H1 (cell line): ENCODE data around the gene WWP2. TPM values are rescaled to one million over a fixed set of nuclear protein-coding genes. Genes with fewer than 3 reads are reported as not detected.
A peak's percentile ranks its signal among the peaks of the same experiment; 100 is the strongest.

ENCODE experiments used
- CTCF ChIA-PET: fragments of 300-600 bp; sonication (Branson Sonifier 250); formaldehyde crosslinking; loops from one replicate; lab custom pipeline; 2021; ENCODE audit not compliant: partially characterized antibody; lab: Charles Lee
- POLR2A ChIA-PET: fragments of 300-600 bp; sonication (Branson Sonifier 250); formaldehyde crosslinking; loops from one replicate; lab custom pipeline; 2021; ENCODE audit warnings: inconsistent platforms; ENCODE audit not compliant: partially characterized antibody; lab: Charles Lee
- DNase-seq, 2 experiments: peaks; one replicate each; pipeline versions ENCODE4 v3.0.0 to v3.0.0-alpha.2; 2010 to 2022; ENCODE audit warnings: low spot score in 2 of 2, low read depth in 1 of 2, mixed read lengths in 1 of 2
- FAIRE-seq: peaks from 2 replicates; lab custom pipeline; 2011; peaks lifted over from hg19 to GRCh38; lab: Jason Lieb, UNC
- H2AFZ ChIP-seq: 2 replicates; pipeline ENCODE4 v1.8.1; 2012; ENCODE audit warnings: low read length, inconsistent platforms
- H2AK5ac ChIP-seq: 2 replicates; pipeline ENCODE4 v1.6.1; 2013; ENCODE audit warnings: low read depth, low read length
- H2BK120ac ChIP-seq: replicated peaks from 2 replicates; pipeline ENCODE3; 2013; ENCODE audit warnings: low read depth, low read length, inconsistent platforms
- H2BK12ac ChIP-seq: 2 replicates; pipeline ENCODE4 v1.6.1; 2013; ENCODE audit warnings: low read depth, low read length
- H2BK15ac ChIP-seq: 2 replicates; pipeline ENCODE4 v1.6.1; 2013; ENCODE audit warnings: low read length
- H2BK20ac ChIP-seq: 2 replicates; pipeline ENCODE4 v1.6.1; 2013; ENCODE audit warnings: low read length
- H2BK5ac ChIP-seq: 2 replicates; pipeline ENCODE4 v1.6.1; 2013; ENCODE audit warnings: low read depth, low read length
- H3K14ac ChIP-seq: 2 replicates; pipeline ENCODE4 v1.6.1; 2013; ENCODE audit warnings: inconsistent platforms; ENCODE audit not compliant: insufficient read length
- H3K18ac ChIP-seq: 2 replicates; pipeline ENCODE4 v1.6.1; 2013; ENCODE audit warnings: low read length; ENCODE audit errors: extremely low read depth
- H3K23ac ChIP-seq: 2 replicates; pipeline ENCODE4 v1.6.1; 2013; ENCODE audit warnings: inconsistent platforms; ENCODE audit not compliant: insufficient read length
- H3K23me2 ChIP-seq: 2 replicates; pipeline ENCODE4 v1.6.1; 2013; ENCODE audit warnings: low read depth, low read length
- H3K27ac ChIP-seq: 2 replicates; pipeline ENCODE4 v1.6.1; 2011; ENCODE audit warnings: low read depth, low read length, inconsistent platforms
- H3K27me3 ChIP-seq, 4 experiments: replicated peaks in 1 of 4; 1 replicate in 1 of 4; 2 replicates in 3 of 4; pipeline versions ENCODE4 v1.6.1 to v1.8.1; 2011 to 2013; ENCODE audit warnings: low read length in 3 of 4, mild to moderate bottlenecking in 3 of 4, inconsistent platforms in 2 of 4, mixed read lengths in 2 of 4, moderate library complexity in 1 of 4; ENCODE audit not compliant: control insufficient read depth in 3 of 4, insufficient read depth in 3 of 4; ENCODE audit errors: extremely low read depth in 1 of 4
- H3K36me3 ChIP-seq, 4 experiments: 2 replicates each; pipeline versions ENCODE4 v1.6.1 to v1.8.1; 2011 to 2013; ENCODE audit warnings: mild to moderate bottlenecking in 4 of 4, low read length in 3 of 4, moderate library complexity in 2 of 4, control low read depth in 1 of 4, inconsistent platforms in 1 of 4; ENCODE audit not compliant: insufficient read depth in 4 of 4, control insufficient read depth in 2 of 4
- H3K4ac ChIP-seq: replicated peaks from 2 replicates; pipeline ENCODE3; 2013; ENCODE audit warnings: low read length, low read depth, mixed read lengths, inconsistent platforms; ENCODE audit not compliant: insufficient read length
- H3K4me1 ChIP-seq, 4 experiments: replicated peaks in 1 of 4; 1 replicate in 1 of 4; 2 replicates in 3 of 4; pipeline versions ENCODE4 v1.6.1 to v1.8.1; 2011 to 2013; ENCODE audit warnings: low read length in 3 of 4, inconsistent platforms in 2 of 4, mixed read lengths in 1 of 4; ENCODE audit not compliant: insufficient read depth in 4 of 4, control insufficient read depth in 3 of 4
- H3K4me2 ChIP-seq, 2 experiments: 2 replicates each; pipeline versions ENCODE4 v1.6.1 to v1.8.1; 2011 to 2013; ENCODE audit warnings: low read depth in 2 of 2, low read length in 2 of 2, control low read depth in 1 of 2, inconsistent platforms in 1 of 2, mild to moderate bottlenecking in 1 of 2; ENCODE audit not compliant: insufficient read depth in 1 of 2
- H3K4me3 ChIP-seq, 4 experiments: fragments of 200-600, 300-600 bp in 1 of 4; sonication (generic), shearing (Covaris generic), sonication (Bioruptor Twin) in 1 of 4; 2 replicates each; pipeline versions ENCODE4 v1.5.1 to v1.8.1; 2011 to 2016; ENCODE audit warnings: low read length in 4 of 4, low read depth in 3 of 4, control low read depth in 2 of 4, inconsistent platforms in 2 of 4, mild to moderate bottlenecking in 2 of 4, mixed read lengths in 1 of 4, moderate library complexity in 1 of 4; ENCODE audit not compliant: insufficient read depth in 2 of 4; ENCODE audit errors: extremely low read depth in 1 of 4
- H3K56ac ChIP-seq: replicated peaks from 2 replicates; pipeline ENCODE3; 2013; ENCODE audit warnings: low read depth, mild to moderate bottlenecking, mixed read lengths, low read length, inconsistent platforms; ENCODE audit not compliant: insufficient read length
- H3K79me1 ChIP-seq: 2 replicates; pipeline ENCODE4 v1.6.1; 2013; ENCODE audit warnings: low read depth, low read length, control low read depth
- H3K79me2 ChIP-seq, 2 experiments: 2 replicates each; pipeline versions ENCODE4 v1.6.1 to v1.8.1; 2012 to 2013; ENCODE audit warnings: low read length in 2 of 2, mild to moderate bottlenecking in 2 of 2, inconsistent platforms in 1 of 2; ENCODE audit not compliant: insufficient read depth in 2 of 2, control insufficient read depth in 1 of 2
- H3K9ac ChIP-seq, 4 experiments: replicated peaks in 1 of 4; 1 replicate in 1 of 4; 2 replicates in 3 of 4; pipeline versions ENCODE4 v1.6.1 to v1.8.1; 2011 to 2013; ENCODE audit warnings: low read depth in 3 of 4, low read length in 3 of 4, control low read depth in 2 of 4, mild to moderate bottlenecking in 2 of 4, moderate library complexity in 2 of 4, inconsistent platforms in 1 of 4; ENCODE audit errors: extremely low read depth in 1 of 4
- H3K9me3 ChIP-seq, 2 experiments: 2 replicates each; pipeline versions ENCODE4 v1.6.1 to v1.8.1; 2012 to 2013; ENCODE audit warnings: mild to moderate bottlenecking in 2 of 2, moderate library complexity in 2 of 2, control low read depth in 1 of 2, inconsistent platforms in 1 of 2, low read depth in 1 of 2, low read length in 1 of 2, mixed read lengths in 1 of 2; ENCODE audit not compliant: insufficient read depth in 2 of 2
- H4K20me1 ChIP-seq, 2 experiments: replicated peaks in 1 of 2; 2 replicates each; pipeline versions ENCODE3 to v1.8.1; 2011 to 2013; ENCODE audit warnings: inconsistent platforms in 2 of 2, low read length in 2 of 2, mild to moderate bottlenecking in 1 of 2; ENCODE audit not compliant: insufficient read depth in 2 of 2, control insufficient read depth in 1 of 2
- H4K5ac ChIP-seq: 2 replicates; pipeline ENCODE4 v1.6.1; 2013; ENCODE audit warnings: low read length, low read depth, mixed read lengths, inconsistent platforms; ENCODE audit not compliant: insufficient read length
- H4K8ac ChIP-seq: 2 replicates; pipeline ENCODE4 v1.8.0; 2013; ENCODE audit warnings: mild to moderate bottlenecking, moderate library complexity, low read length, inconsistent platforms; ENCODE audit not compliant: insufficient read depth; ENCODE audit errors: extremely low read depth
- H4K91ac ChIP-seq: replicated peaks from 2 replicates; pipeline ENCODE3; 2013; ENCODE audit warnings: low read length, mixed read lengths, inconsistent platforms; ENCODE audit not compliant: insufficient read length
- WGBS, 2 experiments: shearing (Covaris generic) in 1 of 2; methylation state at CpG; one replicate each; pipeline versions ENCODE4 v1.1.6 to v1.1.7; 2013 to 2015; ENCODE audit warnings: low lambda C conversion rate in 2 of 2, mixed read lengths in 2 of 2, inconsistent platforms in 1 of 2, low coverage in 1 of 2, missing lambda C conversion rate in 1 of 2; ENCODE audit not compliant: insufficient replicate concordance in 2 of 2, insufficient coverage in 1 of 2, insufficient read length in 1 of 2; ENCODE audit errors: extremely low coverage in 1 of 2, missing lambda C conversion rate in 1 of 2; 5-methylcytosine and 5-hydroxymethylcytosine counted together
- polyA plus RNA-seq, 7 experiments: library from polyadenylated mRNA; depleted of rRNA in 3 of 7; stranded (reverse) in 5 of 7; unstranded in 2 of 7; fragments of >200 nt in 5 of 7; fragments of 200-250 nt in 2 of 7; gene quantifications; 1 replicate in 5 of 7; 2 replicates in 1 of 7; 4 replicates in 1 of 7; pipeline versions ENCODE4 v1.2.1 to v1.2.3, GENCODE V29; 2011 to 2013; ENCODE audit warnings: missing spikeins in 2 of 7, mixed read lengths in 2 of 7
- total RNA-seq: library from RNA; stranded (reverse); fragmentation: NEBNext Ultra II Directional; extraction: Animal tissue kit (Norgen Biotek cat#: 25700); gene quantifications from 2 replicates; pipeline ENCODE4 v1.2.1, GENCODE V29; 2021

WWP2 gene
- total and polyA plus RNA-seq, 2 of the 8 experiments (the other 6 are each of a cell fraction or from before 2014, with no cell fraction given): 14.1 to 42.2 TPM

GRCh38 chr16:69754143-69754468 is 8.0 kb upstream of the WWP2 start:
- Histone ChIP-seq H4K5ac (no peak overlapping the region), H3K4me3 (peak overlapping the region; percentile 69 to 100 (median 96)), H3K56ac (peak overlapping the region; percentile 95), H3K4ac (peak overlapping the region; percentile 87), H3K9ac (peak overlapping the region; percentile 74 to 97 (median 96)), H3K14ac (no peak overlapping the region), H3K18ac (no peak overlapping the region), H3K36me3 (peaks cover 9 to 27% (median 18%) of the 10 kb centered on the region in 4 experiments), H3K9me3 (no peaks in the 10 kb centered on the region), H2BK5ac (peak overlapping the region; percentile 81), H3K79me1 (no peaks in the 10 kb centered on the region; the same call in 1 of the 2 replicates), H4K20me1 (no peaks in the 10 kb centered on the region), H4K91ac (peak overlapping the region; percentile 26), H2BK15ac (no peak overlapping the region), H3K23ac (no peak overlapping the region), H2AFZ (0 out of 2 replicates have a peak overlapping the region, but pooled peaks have one; percentile 84), H3K4me2 (peak overlapping the region; percentile 65 to 78), H2BK12ac (no peak overlapping the region), H3K27me3 (no peaks in the 10 kb centered on the region), H3K4me1 (no peaks in the 10 kb centered on the region), H2AK5ac (no peak overlapping the region), H4K8ac (peak overlapping the region; percentile 98; the same call in 1 of the 2 replicates), H2BK120ac (no peak overlapping the region), H3K79me2 (peaks cover 14 to 32% of the 10 kb centered on the region in 2 experiments), H3K27ac (peak overlapping the region; percentile 92), H2BK20ac (no peak overlapping the region), H3K23me2 (0 out of 2 replicates have a peak, but pooled peaks cover 2% of the 10 kb centered on the region)
- POLR2A ChIA-PET: interaction anchor here (0.8 to 4.9 kb wide), 23 partner anchors 9 to 501 kb away, joined by 3 to 83 read pairs (median 4); partner anchors contain the start of genes NQO1 and TERF2
- CTCF ChIA-PET: interaction anchor here (0.6 to 2.4 kb wide), 32 partner anchors 8 to 1751 kb away, joined by 3 to 20 read pairs (median 4); partner anchors contain the start of gene NQO1
- 18% methylated on average over 4 of the region's 4 CpGs; no CpG with 5 or more reads in 1 of the 2 experiments for WGBS, 2 experiments
- DNase-seq (no peak), FAIRE-seq (no peak)
